ENCODE data around the gene ATN1.

Gene ATN1

GRCh38 chr12:6939191-6939540, 11.4 kb downstream of the ATN1 start:
- POLR2A ChIA-PET: interaction anchor here (1.1 to 8.1 kb wide), 4 partner anchors 15 to 70 kb away, joined by 4 to 95 read pairs (median 14); no protein-coding TSS in a partner anchor
- CTCF ChIA-PET: interaction anchor here (0.5 to 1.6 kb wide), 3 partner anchors 13 to 19 kb away, joined by 3 to 4 read pairs (median 4); no protein-coding TSS in a partner anchor
- no peak for DNase-seq (ENCODE audit: extremely low spot score)
- TF ChIP-seq TARDBP (IDR thresholded peaks at IDR 0.05) (no peak), SUZ12 (IDR thresholded peaks at IDR 0.05) (no peak), SP1 (IDR thresholded peaks at IDR 0.05) (no peak), ARNT (IDR thresholded peaks at IDR 0.05) (no peak), L3MBTL2 (conservative IDR thresholded peaks at IDR 0.05) (no peak)

DNA sequence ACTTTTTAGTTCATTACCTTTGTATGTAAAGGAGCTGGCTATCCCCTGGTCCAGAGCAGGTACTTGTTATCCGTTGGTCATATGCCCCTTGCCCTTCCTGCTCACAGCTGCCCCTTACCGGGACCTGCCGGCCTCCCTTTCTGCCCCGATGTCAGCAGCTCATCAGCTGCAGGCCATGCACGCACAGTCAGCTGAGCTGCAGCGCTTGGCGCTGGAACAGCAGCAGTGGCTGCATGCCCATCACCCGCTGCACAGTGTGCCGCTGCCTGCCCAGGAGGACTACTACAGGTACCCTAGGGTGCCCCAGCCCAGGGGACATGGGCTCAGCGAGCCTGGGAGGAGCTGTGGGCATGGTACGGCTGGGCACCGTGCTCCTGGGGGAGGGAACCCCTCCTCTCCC, 13.5 kb downstream of the ATN1 start:
- POLR2A ChIA-PET: interaction anchor here (1.0 to 8.1 kb wide), 3 partner anchors 8 to 17 kb away, joined by 4 to 95 read pairs (median 4); no protein-coding TSS in a partner anchor
- TF ChIP-seq BHLHE40 (IDR thresholded peaks at IDR 0.05; ENCODE audit: borderline replicate concordance): no peak
- no peak for TF ChIP-seq FOXA1 (IDR thresholded peaks at IDR 0.05)
- no peak for TF ChIP-seq L3MBTL2 (conservative IDR thresholded peaks at IDR 0.05)
- TF ChIP-seq ZNF384 (IDR thresholded peaks at IDR 0.05): no peak
- no peak for TF ChIP-seq FOXM1 (IDR thresholded peaks at IDR 0.05; ENCODE audit: borderline replicate concordance)
- TF ChIP-seq SUZ12 (IDR thresholded peaks at IDR 0.05): no peak
- no peak for TF ChIP-seq FOXK2 (IDR thresholded peaks at IDR 0.05)
- no peak for TF ChIP-seq CTBP1 (IDR thresholded peaks at IDR 0.05; ENCODE audit: borderline replicate concordance)
- no peak for TF ChIP-seq NFRKB (IDR thresholded peaks at IDR 0.05)
- TF ChIP-seq ARNT (IDR thresholded peaks at IDR 0.05): no peak
- TF ChIP-seq HDGF (IDR thresholded peaks at IDR 0.05; ENCODE audit: borderline replicate concordance): no peak
- no peak for DNase-seq (ENCODE audit: extremely low spot score)
- CTCF ChIA-PET: interaction anchor here (1.1 kb wide), 1 partner anchor 17 kb away, joined by 4 read pairs; no protein-coding TSS in a partner anchor

DNA sequence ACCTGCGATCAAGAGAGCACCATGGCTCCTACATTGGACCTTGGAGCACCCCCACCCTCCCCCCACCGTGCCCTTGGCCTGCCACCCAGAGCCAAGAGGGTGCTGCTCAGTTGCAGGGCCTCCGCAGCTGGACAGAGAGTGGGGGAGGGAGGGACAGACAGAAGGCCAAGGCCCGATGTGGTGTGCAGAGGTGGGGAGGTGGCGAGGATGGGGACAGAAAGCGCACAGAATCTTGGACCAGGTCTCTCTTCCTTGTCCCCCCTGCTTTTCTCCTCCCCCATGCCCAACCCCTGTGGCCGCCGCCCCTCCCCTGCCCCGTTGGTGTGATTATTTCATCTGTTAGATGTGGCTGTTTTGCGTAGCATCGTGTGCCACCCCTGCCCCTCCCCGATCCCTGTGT, 14.0 kb downstream of the ATN1 start:
- no peak for DNase-seq (ENCODE audit: extremely low spot score)
- POLR2A ChIA-PET: interaction anchor here (8.1 to 8.4 kb wide), 2 partner anchors 17 to 19 kb away, joined by 95 to 450 read pairs; no protein-coding TSS in a partner anchor
- no peak for TF ChIP-seq BHLHE40 (IDR thresholded peaks at IDR 0.05; ENCODE audit: borderline replicate concordance)
- TF ChIP-seq NFRKB (IDR thresholded peaks at IDR 0.05): no peak
- TF ChIP-seq CTBP1 (IDR thresholded peaks at IDR 0.05; ENCODE audit: borderline replicate concordance): no peak
- no peak for TF ChIP-seq LEF1 (IDR thresholded peaks at IDR 0.05; ENCODE audit: borderline replicate concordance)
- TF ChIP-seq FOXA1 (IDR thresholded peaks at IDR 0.05): no peak
- TF ChIP-seq PKNOX1 (IDR thresholded peaks at IDR 0.05): no peak
- TF ChIP-seq SP1 (IDR thresholded peaks at IDR 0.05): no peak
- TF ChIP-seq SUZ12 (IDR thresholded peaks at IDR 0.05): no peak
- no peak for TF ChIP-seq L3MBTL2 (conservative IDR thresholded peaks at IDR 0.05)
- no peak for TF ChIP-seq HDGF (IDR thresholded peaks at IDR 0.05; ENCODE audit: borderline replicate concordance)
- no peak for TF ChIP-seq ELF4 (IDR thresholded peaks at IDR 0.05)
- TF ChIP-seq FOXM1 (IDR thresholded peaks at IDR 0.05; ENCODE audit: borderline replicate concordance): no peak
- CTCF ChIA-PET: no interaction called here

GRCh38 chr12:6942331-6942665, 14.5 kb downstream of the ATN1 start:
- DNase-seq (ENCODE audit: extremely low spot score): no peak
- TF ChIP-seq SP1 (IDR thresholded peaks at IDR 0.05) (no peak), LEF1 (IDR thresholded peaks at IDR 0.05; ENCODE audit: borderline replicate concordance) (no peak), FOXK2 (IDR thresholded peaks at IDR 0.05) (no peak), TARDBP (IDR thresholded peaks at IDR 0.05) (no peak), FOXA1 (IDR thresholded peaks at IDR 0.05) (no peak)
- ChIA-PET POLR2A (interaction anchor here (2.9 to 8.4 kb wide), 5 partner anchors 8 to 74 kb away, joined by 42 to 450 read pairs (median 59); partner anchors contain the start of genes SPSB2 and TPI1), CTCF (no interaction called here)

- DNase-seq (ENCODE audit: extremely low spot score): peak; percentile 85
- ChIA-PET CTCF (interaction anchor here (0.6 to 4.8 kb wide), 10 partner anchors 12 to 177 kb away, joined by 3 to 47 read pairs (median 6); partner anchors contain the start of gene PTMS), POLR2A (interaction anchor here (0.6 to 8.4 kb wide), 68 partner anchors 9 to 450 kb away, joined by 3 to 450 read pairs (median 5); partner anchors contain the start of genes ATN1, C1RL, CDCA3 and CLSTN3)
- TF ChIP-seq PKNOX1 (IDR thresholded peaks at IDR 0.05) (peak; percentile 97), ARNT (IDR thresholded peaks at IDR 0.05) (no peak)
These were observed 15.6 kb downstream of the ATN1 start for GRCh38 chr12:6943389-6943721.

DNA sequence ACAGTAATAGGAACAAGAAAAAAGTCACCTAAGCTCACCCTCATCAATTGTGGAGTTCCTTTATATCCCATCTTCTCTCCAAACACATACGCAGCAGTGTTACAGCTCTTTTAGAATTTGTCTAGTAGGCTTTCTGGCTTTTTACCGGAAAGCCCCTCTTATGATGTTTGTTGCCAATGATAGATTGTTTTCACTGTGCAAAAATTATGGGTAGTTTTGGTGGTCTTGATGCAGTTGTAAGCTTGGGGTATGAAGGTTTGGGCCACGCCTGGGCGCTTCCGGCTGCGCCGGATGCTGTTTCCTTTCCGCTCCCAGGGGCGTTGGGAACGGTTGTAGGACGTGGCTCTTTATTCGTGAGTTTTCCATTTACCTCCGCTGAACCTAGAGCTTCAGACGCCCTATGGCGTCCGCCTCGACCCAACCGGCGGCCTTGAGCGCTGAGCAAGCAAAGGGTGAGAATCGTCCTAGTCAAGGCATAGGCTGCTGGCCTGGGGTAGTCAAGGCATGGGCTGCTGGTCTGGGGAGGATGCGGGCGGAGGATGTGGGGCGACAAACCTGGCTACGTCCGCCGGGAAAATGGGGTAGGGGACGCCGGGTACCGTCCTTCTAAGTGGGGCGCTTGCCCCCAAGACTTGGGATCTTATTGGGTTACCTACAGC, 16.1 kb downstream of the ATN1 start, which contains the start of the genes C12orf57 and RNU7-1:
C12orf57 (plus strand) TSS at position 301 of the 659 bp plus-strand sequence; CDS start at position 401, 100 bp downstream.
RNU7-1 (plus strand) TSS at position 95 of the 659 bp plus-strand sequence.
- POLR2A ChIA-PET: interaction anchor here (0.6 to 8.4 kb wide), 70 partner anchors 9 to 451 kb away, joined by 3 to 450 read pairs (median 5); partner anchors contain the start of genes ATN1, C1RL, CDCA3 and CLSTN3

More for the DNA sequence above, 16.1 kb downstream of the ATN1 start, which contains the start of the genes C12orf57 and RNU7-1:
- peak; percentile 70 for DNase-seq (ENCODE audit: extremely low spot score)
- CTCF ChIA-PET: interaction anchor here (0.6 to 4.8 kb wide), 18 partner anchors 11 to 178 kb away, joined by 3 to 47 read pairs (median 4); partner anchors contain the start of genes C1R and PTMS
- TF ChIP-seq NFRKB (IDR thresholded peaks at IDR 0.05) (peak; percentile 95), ARNT (IDR thresholded peaks at IDR 0.05) (peak; percentile 84), FOXA1 (IDR thresholded peaks at IDR 0.05) (no peak), HDGF (IDR thresholded peaks at IDR 0.05; ENCODE audit: borderline replicate concordance) (no peak), ZNF384 (IDR thresholded peaks at IDR 0.05) (no peak), SP1 (IDR thresholded peaks at IDR 0.05) (no peak), TARDBP (IDR thresholded peaks at IDR 0.05) (0 out of 2 replicates have a peak, but pooled peaks have one; percentile 39), CTBP1 (IDR thresholded peaks at IDR 0.05; ENCODE audit: borderline replicate concordance) (peak; percentile 71), FOXM1 (IDR thresholded peaks at IDR 0.05; ENCODE audit: borderline replicate concordance) (0 out of 2 replicates have a peak, but pooled peaks have one; percentile 53), FOXK2 (IDR thresholded peaks at IDR 0.05) (peak; percentile 95; the same call in 1 of the 2 replicates), LEF1 (IDR thresholded peaks at IDR 0.05; ENCODE audit: borderline replicate concordance) (peak; percentile 82; the same call in 1 of the 2 replicates), BHLHE40 (IDR thresholded peaks at IDR 0.05; ENCODE audit: borderline replicate concordance) (peak; percentile 74), SUZ12 (IDR thresholded peaks at IDR 0.05) (no peak), ELF4 (IDR thresholded peaks at IDR 0.05) (peak; percentile 100)
